ENCODE measurements around the gene RILPL2.
"Not testable (repeated sequence)": the region's sequence is repeated elsewhere in the genome, so short reads cannot be mapped to it uniquely, and the experiment has no call there.

- not testable (repeated sequence) for TF ChIP-seq CTCF (IDR thresholded peaks at IDR 0.05 in 8 of 11, conservative IDR thresholded peaks at IDR 0.05 in 3 of 11); POLR2A (IDR thresholded peaks at IDR 0.05); POLR2AphosphoS5 (IDR thresholded peaks at IDR 0.05)
Observed at GRCh38 chr12:123407934-123408333, 28.6 kb downstream of the RILPL2 start.

Data from spleen (tissue), 7 donors.